IPS-11a (cell line): ENCODE measurements around the gene CST5.
"Not testable (repeated sequence)": the region's sequence is repeated elsewhere in the genome, so short reads cannot be mapped to it uniquely, and the experiment has no call there.

Experiments used
- H3K4me3 ChIP-seq: one replicate; pipeline ENCODE4 v1.5.1; 2013; ENCODE audit warnings: low read depth, low read length, control low read depth

The CST5 gene

GRCh38 chr20:23879328-23879798 lies at the start of gene CST5:
Gene CST5, minus strand, starts transcription at chr20:23879748. Its CDS starts 72 bp downstream, at chr20:23879676.
- H3K4me3 ChIP-seq: no peak within 1 kb of the TSS

DNA sequence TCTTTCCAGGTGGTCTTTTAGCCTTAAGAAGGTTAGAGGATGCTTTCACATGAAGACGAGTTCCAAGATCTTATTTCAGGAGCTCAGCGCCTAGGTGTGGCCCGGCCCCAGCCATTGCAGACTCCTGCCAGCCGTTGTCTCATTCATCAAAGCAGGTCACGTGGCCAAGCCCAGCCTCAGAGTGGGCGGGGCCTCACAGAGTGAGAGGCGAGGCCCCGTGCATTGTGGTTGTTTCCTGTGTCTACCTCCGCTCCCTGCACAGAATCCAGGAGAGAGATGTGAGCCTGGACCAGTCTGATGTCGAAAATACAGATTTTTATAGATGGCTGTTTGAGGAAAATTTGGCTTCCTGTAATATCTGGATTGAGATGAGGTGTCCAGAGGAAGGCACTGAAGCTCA lies 49.2 kb upstream of the CST5 start:
- H3K4me3 ChIP-seq: no peak overlapping the region

- H3K4me3 ChIP-seq: no peak overlapping the region
These were observed 48.8 kb upstream of the CST5 start for GRCh38 chr20:23928353-23928752.

DNA sequence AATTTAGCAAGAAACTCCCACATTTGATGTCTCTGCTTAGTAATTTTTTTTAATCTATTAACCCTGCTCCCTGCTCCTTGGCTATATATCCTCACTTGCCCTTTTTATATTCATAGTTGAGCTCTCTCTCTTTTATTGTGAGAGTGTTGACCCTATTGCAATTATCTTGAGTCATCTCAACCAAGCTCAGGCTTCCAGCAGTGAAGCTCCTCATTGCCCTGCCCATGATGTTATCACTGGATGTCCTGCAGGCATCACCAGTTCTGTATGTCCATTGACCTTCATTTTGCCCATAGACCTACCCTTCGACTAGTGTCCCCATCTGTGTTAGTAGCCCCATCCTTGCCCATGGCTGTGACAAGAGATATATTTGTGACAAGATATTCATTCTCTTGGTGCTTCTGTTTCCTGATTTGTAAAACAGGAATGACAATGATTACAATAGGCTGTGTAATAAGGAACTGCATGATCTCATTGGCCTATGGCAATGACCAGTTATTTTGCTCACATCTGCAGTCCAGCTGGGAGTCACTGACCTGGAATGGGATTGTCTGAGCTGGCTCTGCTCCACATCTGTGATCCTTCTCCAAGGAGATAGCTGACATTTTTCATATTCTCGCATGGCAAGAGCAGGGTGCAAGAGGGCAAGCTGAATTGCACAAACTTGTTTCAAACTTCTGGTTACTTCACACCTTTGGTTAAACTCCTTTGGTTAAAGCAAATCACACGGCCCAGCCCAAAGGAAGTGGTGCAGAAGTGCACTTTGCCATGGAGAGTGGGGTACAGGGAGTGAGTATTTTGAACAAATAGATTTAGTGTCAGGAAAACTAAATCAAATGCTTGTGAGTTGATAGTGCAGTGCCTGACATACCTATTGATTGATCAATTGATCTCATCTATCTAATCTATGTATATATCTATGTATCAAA lies 47.7 kb upstream of the CST5 start:
- H3K4me3 ChIP-seq: no peak overlapping the region

DNA sequence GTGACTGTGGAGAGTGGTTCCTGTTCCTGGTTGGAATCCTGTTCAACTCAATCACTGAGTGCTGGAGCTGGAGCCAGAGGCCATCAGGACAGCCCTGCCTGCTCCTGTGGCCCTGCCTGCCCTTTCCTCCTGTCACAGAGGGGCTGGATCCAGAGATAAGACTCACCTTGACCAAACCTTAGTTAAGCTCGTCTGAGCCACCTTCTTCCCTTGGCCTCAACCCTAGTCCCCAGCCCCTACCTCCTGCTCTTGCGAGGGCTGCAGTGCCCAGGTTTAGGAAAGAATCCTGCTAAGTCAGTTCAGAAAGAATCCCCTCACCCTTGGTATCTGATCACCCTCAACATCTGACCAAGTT lies 47.0 kb upstream of the CST5 start:
- no peak overlapping the region for H3K4me3 ChIP-seq

DNA sequence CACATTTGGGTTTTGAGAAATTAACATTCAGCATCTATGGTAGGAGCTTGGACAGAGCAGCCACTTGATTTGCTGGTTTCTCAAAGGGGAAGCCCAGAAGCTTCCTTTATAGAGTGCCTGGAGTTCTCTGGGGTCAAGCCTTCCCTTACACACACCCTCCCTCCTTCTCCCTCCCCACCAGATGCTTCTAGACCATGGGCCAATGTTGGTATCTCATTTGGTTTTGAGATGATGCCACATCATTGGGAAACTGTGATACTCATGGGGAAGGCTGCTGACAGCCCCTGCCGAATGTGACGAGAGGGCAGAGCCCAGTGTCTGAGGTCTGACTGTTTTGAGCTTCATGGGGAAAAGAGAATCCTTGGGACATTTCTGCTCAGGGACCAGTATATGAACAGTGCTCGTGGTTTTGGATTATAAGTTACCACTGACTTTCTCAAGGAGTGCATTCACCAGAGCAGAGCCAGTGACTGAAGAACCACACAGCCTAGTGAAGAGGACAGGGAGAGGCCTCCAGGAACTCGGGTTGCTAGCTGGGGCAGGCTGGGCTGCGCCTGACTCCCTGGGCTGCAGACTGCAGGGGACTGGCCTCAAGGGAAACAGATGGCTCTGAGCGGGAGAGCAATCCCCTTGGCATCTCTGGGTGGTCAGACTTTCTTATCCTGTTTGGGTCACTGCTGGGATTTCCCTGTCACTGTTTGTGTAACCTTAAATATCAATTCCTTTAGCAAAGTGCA lies 46.4 kb upstream of the CST5 start:
- H3K4me3 ChIP-seq: no peak overlapping the region

DNA sequence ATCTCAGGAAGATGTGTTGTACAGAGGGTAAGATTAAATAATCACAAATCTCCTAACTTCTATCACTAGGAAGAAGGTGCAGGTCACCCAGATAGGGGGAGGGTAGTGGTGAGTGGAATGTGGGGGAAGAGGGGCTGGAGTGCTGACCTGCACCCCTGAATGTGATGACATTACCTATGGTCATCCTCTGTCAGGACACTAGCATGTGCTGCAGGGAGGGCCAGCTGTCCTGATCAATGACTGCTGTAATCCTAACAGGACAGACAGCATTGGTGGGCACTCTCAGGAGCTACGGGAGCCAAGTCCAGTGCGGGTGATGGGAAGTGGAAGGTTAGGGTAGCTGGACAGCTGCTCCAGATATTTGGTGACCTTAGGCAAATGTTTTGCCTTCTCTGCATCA lies 45.2 kb upstream of the CST5 start:
- H3K4me3 ChIP-seq: no peak overlapping the region

- no peak overlapping the region for H3K4me3 ChIP-seq
These were observed 44.4 kb upstream of the CST5 start for GRCh38 chr20:23923891-23924435.

GRCh38 chr20:23923311-23923710 lies 43.8 kb upstream of the CST5 start:
- no peak overlapping the region for H3K4me3 ChIP-seq

DNA sequence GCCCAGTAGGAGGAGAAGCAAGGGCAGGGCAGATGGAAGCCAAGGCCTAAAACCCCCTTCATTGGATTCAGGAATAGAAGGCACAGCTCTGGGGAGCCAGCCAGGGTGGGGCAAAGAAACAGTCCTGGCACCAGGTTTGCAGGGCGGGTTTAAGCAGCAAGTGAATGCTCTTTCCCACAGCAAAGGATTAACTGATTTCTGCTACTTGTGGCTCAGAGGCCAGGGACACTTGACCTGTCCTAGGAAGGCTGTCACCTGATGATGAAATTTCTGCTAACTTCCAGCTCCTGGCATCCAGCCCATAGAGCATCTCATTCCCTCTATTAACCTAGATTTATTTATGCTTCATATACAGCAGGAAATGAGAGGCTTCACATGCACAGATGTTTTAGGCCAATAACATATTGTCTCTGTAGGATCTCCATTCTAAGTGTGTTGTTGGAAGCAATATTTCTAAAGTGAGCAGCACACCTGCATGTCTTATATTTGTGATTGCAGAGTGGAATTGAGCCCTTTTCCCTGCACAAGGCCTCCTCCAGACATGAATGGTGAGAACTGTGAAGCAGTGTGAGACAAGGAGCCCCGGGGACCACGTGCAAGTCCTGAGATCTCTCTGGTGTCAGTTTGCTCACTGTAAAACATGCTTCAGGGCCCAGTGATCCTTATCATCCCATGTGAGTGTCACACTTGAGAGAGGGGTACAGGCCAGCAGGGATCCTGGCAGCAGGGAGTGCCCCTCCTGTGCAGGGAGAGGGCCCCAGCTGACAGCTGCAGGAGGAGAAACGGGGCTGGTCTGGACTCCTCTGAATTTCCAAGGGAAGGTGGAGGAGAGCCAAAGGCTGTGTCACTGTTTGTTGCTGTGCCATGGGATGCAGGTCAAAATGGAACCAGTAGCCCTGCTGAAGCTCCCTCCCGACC lies 41.1 kb upstream of the CST5 start:
- H3K4me3 ChIP-seq: no peak overlapping the region

GRCh38 chr20:23918896-23919295 lies 39.3 kb upstream of the CST5 start:
- H3K4me3 ChIP-seq: no peak overlapping the region

DNA sequence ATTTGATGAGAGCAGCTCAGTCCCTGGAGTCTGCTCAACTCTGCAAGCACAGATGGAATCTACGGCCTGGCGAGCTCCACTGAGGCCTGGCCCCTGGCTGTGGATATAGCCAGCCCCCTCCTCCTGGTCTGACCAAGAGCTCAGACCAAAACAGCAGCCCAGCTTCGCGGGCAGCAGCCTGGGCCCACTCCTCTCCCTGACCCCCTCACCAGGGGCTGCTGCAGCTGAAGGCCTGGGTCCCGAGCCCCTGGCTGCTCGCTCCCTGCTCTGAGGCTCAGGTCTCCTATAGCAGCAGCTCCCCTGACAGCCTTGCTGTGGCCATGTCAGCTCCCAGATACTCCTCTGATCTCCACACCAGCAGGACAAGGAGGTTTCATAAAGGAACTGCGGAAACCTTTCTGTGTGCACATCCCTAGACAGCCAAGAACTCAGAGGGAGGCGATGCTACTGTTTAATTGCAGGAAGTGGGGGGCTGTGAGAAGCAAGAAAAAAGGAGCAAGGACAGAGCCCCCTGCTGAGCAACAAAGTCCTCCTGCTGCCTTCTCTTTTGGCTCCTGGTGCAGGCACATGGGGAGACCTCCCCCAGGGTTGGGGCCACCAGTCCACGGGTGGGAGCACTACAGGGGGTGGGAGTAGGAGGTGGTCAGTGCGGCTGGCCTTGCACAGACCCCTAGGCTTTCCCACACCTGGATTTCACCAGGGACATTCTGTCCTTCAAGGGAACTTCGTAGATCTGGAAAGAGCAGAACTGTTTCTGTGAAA lies 38.7 kb upstream of the CST5 start:
- H3K4me3 ChIP-seq: no peak overlapping the region

- H3K4me3 ChIP-seq: no peak overlapping the region
These were observed 37.6 kb upstream of the CST5 start for GRCh38 chr20:23917024-23917725.

DNA sequence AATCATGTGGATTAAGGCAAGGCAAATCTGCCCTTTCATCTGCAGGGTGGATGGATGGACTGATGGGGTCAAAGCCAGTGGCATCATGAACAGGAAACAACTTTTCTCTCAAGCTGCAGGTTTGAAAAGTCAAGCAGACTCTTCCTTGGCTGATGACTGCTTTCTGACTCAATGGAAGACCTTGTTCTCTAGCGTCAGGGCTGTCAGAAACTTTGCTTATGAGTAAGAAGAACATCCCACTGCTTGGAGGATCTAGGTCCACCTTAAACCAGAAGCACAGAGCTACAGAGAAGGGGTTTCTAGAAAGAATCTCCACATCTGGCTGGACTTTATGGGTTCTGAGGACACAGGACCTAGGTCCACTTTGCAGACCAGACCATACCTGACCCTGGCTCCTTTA lies 36.3 kb upstream of the CST5 start:
- no peak overlapping the region for H3K4me3 ChIP-seq

- H3K4me3 ChIP-seq: not testable (repeated sequence)
These were observed 34.9 kb upstream of the CST5 start for GRCh38 chr20:23914469-23914868.

DNA sequence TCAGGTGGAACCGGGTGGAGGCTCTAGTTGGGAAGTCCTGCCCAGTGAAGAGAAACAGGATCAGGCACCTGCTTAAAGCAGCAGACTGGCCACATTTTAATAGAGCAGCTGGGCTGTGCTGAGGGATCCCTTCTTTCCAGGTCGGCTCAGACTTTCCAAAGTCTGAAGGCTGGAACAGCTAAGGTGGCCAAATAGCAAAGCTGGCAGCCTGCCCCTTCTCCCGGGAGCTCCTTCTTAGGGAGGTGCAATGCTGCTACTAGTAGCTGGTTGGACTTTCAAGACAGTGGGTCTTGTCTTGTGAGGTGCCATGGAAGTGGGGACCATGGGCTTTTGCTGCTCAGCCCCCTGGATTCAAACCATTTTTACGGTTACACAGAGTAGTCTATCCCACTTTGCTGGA lies 30.7 kb upstream of the CST5 start:
- H3K4me3 ChIP-seq: no peak overlapping the region

- no peak overlapping the region for H3K4me3 ChIP-seq
These were observed 29.8 kb upstream of the CST5 start for GRCh38 chr20:23909390-23909789.

DNA sequence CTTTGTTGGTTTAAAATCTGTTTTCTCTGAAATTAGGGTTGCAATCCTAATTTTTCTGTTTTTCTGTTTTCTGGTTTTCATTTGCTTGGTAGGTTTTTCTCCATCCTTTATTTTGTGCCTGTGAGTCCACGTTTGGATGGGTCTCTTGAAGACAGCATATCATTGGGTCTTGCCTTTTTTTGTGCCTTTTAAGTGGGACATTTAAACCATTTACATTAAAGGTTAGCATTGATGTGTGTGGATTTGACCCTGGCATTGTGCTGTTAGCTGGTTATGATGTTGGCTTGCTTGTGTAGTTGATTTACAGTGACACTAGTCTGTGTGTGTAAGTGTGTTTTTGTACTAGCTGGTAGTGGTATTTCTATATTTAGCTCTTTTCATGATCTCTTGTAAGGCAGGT lies 28.0 kb upstream of the CST5 start:
- no peak overlapping the region for H3K4me3 ChIP-seq

GRCh38 chr20:23902396-23902795 lies 22.8 kb upstream of the CST5 start:
- H3K4me3 ChIP-seq: not testable (repeated sequence)
